ENCODE results near the gene USP40.

USP40 gene

DNA sequence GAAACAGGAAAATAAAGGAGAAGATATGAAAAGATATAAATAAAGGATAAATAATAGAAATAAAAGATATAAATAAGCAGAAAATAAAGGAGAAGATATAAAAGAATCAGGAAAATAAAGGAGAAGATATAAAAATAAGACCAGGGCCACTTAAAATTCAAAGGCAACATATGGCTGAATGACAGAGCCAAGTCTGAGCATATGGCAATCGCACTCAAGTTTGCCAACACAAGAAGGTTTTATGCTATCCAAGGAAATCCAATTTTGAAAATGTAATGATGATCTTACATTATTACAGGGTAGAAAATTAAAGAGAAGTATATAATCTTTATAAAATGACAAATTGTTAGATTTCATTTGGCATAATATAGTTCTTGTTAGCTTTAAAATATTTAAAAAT is 33.6 kb downstream of the USP40 start:
- Histone ChIP-seq H3K9me3 (ENCODE audit: control insufficient read depth, insufficient read depth, low read length) (no peaks in the 10 kb centered on the region), H3K36me3 (ENCODE audit: insufficient read depth, low read length) (no peaks in the 10 kb centered on the region), H3K9ac (ENCODE audit: low read depth, low read length) (no peak overlapping the region), H3K4me1 (ENCODE audit: insufficient read depth, low read length) (0 out of 2 replicates have a peak, but pooled peaks cover 6% of the 10 kb centered on the region)

DNA sequence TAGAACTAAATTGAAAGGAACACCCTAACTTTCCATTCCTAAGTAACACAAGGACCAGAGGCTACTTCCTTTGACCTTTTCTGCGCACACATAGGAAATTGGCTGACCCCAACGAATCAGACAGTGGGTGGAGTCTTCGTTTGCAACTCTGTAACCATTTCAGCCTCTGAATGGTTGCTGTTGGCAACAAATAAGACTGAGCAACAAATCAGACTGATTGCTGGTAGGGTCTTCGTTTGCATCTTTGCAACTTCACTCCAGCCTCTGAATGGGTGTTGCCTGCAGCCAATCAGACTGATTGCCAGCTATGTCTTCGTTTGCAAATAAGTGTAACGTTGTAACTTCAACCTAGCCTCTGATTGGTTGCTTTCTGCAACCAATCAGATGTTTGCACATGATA is 34.6 kb downstream of the USP40 start:
- H3K36me3 ChIP-seq (ENCODE audit: insufficient read depth, low read length) = no peaks in the 10 kb centered on the region
- no peak overlapping the region for H3K9ac ChIP-seq (ENCODE audit: low read depth, low read length)

GRCh38 chr2:233530381-233530780 is 36.2 kb downstream of the USP40 start:
- Histone ChIP-seq H3K36me3 (ENCODE audit: insufficient read depth, low read length) (no peaks in the 10 kb centered on the region), H3K9ac (ENCODE audit: low read depth, low read length) (no peak overlapping the region), H3K4me1 (ENCODE audit: insufficient read depth, low read length) (0 out of 2 replicates have a peak, but pooled peaks cover 6% of the 10 kb centered on the region), H3K9me3 (ENCODE audit: control insufficient read depth, insufficient read depth, low read length) (no peaks in the 10 kb centered on the region)

More for the DNA sequence above, 34.6 kb downstream of the USP40 start:
- Histone ChIP-seq H3K9me3 (ENCODE audit: control insufficient read depth, insufficient read depth, low read length) (no peaks in the 10 kb centered on the region), H3K4me1 (ENCODE audit: insufficient read depth, low read length) (0 out of 2 replicates have a peak, but pooled peaks cover 6% of the 10 kb centered on the region)

DNA sequence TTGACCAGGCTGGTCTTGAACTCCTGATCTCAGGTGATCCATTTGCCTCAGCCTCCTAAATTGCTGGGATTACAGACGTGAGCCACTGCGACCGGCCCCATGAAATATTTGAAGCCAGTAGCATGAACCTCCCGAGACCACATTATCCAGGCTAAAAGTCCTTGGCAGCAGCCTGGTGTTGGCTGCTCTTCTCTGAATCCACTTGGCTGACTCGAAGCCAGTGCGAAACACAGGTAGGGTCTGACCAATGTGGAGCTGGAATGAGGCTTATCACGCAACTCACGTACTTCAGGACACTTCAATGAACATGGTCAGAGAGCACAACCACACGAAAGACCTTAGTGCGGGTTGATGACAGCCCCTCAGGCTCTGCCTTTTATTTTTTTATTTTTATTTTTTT is 38.4 kb downstream of the USP40 start:
- H3K9me3 ChIP-seq (ENCODE audit: control insufficient read depth, insufficient read depth, low read length) = no peaks in the 10 kb centered on the region
- H3K36me3 ChIP-seq (ENCODE audit: insufficient read depth, low read length) = 0 out of 2 replicates have a peak, but pooled peaks cover 3% of the 10 kb centered on the region
- H3K4me1 ChIP-seq (ENCODE audit: insufficient read depth, low read length) = 0 out of 2 replicates have a peak, but pooled peaks cover 6% of the 10 kb centered on the region
- no peak overlapping the region for H3K9ac ChIP-seq (ENCODE audit: low read depth, low read length)

DNA sequence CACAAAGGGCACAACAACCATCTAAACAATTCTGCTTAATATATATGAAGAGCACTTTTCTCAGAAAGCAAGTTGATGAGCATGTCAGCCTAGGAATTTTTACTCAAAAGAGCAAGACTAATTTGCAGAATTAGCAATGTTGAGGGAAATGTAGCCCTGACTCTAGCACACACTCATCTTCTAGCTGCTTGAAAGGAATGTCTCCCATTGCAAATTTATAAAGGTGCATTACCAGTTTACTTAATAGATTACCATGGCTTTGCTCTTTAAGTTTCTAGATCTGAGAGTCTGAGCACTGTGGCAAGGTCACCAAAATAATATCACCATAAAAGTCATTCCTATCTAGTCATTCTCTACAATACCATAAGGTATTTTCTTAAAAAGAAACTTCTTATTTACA is 40.8 kb downstream of the USP40 start:
- H3K4me1 ChIP-seq (ENCODE audit: insufficient read depth, low read length) = no peaks in the 10 kb centered on the region
- 0 out of 2 replicates have a peak, but pooled peaks cover 4% of the 10 kb centered on the region for H3K36me3 ChIP-seq (ENCODE audit: insufficient read depth, low read length)
- no peaks in the 10 kb centered on the region for H3K9me3 ChIP-seq (ENCODE audit: control insufficient read depth, insufficient read depth, low read length)
- no peak overlapping the region for H3K9ac ChIP-seq (ENCODE audit: low read depth, low read length)

DNA sequence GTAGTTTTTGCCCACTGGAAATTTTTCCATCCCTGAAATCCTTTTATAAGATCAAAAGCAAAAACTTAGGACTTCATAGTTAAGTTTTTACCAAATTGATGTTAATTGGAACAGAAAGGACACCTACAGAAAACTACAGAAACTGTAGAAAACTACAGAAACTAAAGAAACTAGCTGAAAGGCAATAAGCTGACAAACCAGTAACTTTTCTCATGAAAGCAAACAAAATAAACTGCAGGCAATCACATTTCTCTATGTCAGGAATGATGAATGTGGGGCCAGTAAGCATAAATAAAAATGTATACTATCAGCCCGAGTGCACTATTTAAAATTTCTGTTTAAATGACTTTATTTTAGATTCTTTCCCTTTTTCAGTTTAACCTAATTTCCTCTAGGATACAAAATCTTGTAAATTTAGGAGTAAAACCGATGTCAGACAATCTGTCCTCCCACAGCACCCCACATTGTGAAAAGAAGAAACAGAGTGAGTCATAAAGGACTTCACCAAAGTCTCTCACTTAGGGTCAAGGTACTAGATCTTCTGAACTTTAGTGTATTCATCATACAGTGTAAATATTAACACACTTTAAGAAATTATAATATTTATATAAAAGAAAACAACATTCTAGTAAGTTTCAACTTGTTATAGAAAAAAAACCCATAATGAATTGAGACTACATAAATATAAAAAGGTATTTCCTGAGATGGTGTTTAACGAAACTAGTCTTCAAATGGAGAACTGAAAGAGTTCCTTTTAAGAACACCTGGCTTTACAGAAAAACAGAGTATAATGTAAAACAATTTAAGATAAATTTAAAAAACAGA is 46.6 kb downstream of the USP40 start:
- no peaks in the 10 kb centered on the region for H3K4me1 ChIP-seq (ENCODE audit: insufficient read depth, low read length)
- H3K9ac ChIP-seq (ENCODE audit: low read depth, low read length) = no peak overlapping the region
- H3K36me3 ChIP-seq (ENCODE audit: insufficient read depth, low read length) = 0 out of 2 replicates have a peak, but pooled peaks cover 4% of the 10 kb centered on the region
- H3K9me3 ChIP-seq (ENCODE audit: control insufficient read depth, insufficient read depth, low read length) = no peaks in the 10 kb centered on the region

- Histone ChIP-seq H3K9ac (ENCODE audit: low read depth, low read length) (no peak overlapping the region), H3K4me1 (ENCODE audit: insufficient read depth, low read length) (no peaks in the 10 kb centered on the region), H3K36me3 (ENCODE audit: insufficient read depth, low read length) (no peaks in the 10 kb centered on the region; the same call in 1 of the 2 replicates), H3K9me3 (ENCODE audit: control insufficient read depth, insufficient read depth, low read length) (no peaks in the 10 kb centered on the region)
These were observed 52.5 kb downstream of the USP40 start for GRCh38 chr2:233513953-233514655.

GRCh38 chr2:233503947-233504637 is 62.5 kb downstream of the USP40 start:
- Histone ChIP-seq H3K9me3 (ENCODE audit: control insufficient read depth, insufficient read depth, low read length) (peaks cover 2% of the 10 kb centered on the region; the same call in 1 of the 2 replicates), H3K36me3 (ENCODE audit: insufficient read depth, low read length) (no peaks in the 10 kb centered on the region), H3K9ac (ENCODE audit: low read depth, low read length) (no peak overlapping the region), H3K4me1 (ENCODE audit: insufficient read depth, low read length) (no peaks in the 10 kb centered on the region)

- Histone ChIP-seq H3K36me3 (ENCODE audit: insufficient read depth, low read length) (no peaks in the 10 kb centered on the region), H3K9me3 (ENCODE audit: control insufficient read depth, insufficient read depth, low read length) (peaks cover 2% of the 10 kb centered on the region; the same call in 1 of the 2 replicates), H3K4me1 (ENCODE audit: insufficient read depth, low read length) (no peaks in the 10 kb centered on the region), H3K9ac (ENCODE audit: low read depth, low read length) (no peak overlapping the region)
These were observed 63.1 kb downstream of the USP40 start for GRCh38 chr2:233503481-233503880.

GRCh38 chr2:233501198-233502076 is 65.1 kb downstream of the USP40 start:
- no peaks in the 10 kb centered on the region for H3K4me1 ChIP-seq (ENCODE audit: insufficient read depth, low read length)
- H3K36me3 ChIP-seq (ENCODE audit: insufficient read depth, low read length) = no peaks in the 10 kb centered on the region
- no peak overlapping the region for H3K9ac ChIP-seq (ENCODE audit: low read depth, low read length)
- H3K9me3 ChIP-seq (ENCODE audit: control insufficient read depth, insufficient read depth, low read length) = peaks cover 2% of the 10 kb centered on the region; the same call in 1 of the 2 replicates

DNA sequence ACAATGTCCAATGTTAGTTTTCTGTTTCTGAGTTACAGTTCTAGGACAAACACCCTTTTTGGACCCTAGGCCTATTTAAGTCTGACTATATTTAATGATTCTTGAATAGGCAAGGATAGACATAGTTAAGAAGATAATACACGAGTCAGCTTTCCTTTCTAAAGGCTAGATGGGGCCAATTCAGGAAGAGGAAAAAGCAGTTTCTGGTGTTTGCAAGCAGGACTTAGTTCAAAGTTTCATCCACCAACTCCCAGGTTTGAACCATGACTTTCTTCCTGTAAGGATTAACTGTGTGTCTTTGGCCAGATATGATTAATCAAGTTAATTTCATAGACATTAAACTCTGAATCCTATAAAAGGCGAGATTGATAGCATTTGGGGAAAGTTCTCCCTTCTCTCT is 66.7 kb downstream of the USP40 start:
- Histone ChIP-seq H3K9ac (ENCODE audit: low read depth, low read length) (no peak overlapping the region), H3K9me3 (ENCODE audit: control insufficient read depth, insufficient read depth, low read length) (peaks cover 2% of the 10 kb centered on the region; the same call in 1 of the 2 replicates), H3K4me1 (ENCODE audit: insufficient read depth, low read length) (no peaks in the 10 kb centered on the region), H3K36me3 (ENCODE audit: insufficient read depth, low read length) (no peaks in the 10 kb centered on the region)

DNA sequence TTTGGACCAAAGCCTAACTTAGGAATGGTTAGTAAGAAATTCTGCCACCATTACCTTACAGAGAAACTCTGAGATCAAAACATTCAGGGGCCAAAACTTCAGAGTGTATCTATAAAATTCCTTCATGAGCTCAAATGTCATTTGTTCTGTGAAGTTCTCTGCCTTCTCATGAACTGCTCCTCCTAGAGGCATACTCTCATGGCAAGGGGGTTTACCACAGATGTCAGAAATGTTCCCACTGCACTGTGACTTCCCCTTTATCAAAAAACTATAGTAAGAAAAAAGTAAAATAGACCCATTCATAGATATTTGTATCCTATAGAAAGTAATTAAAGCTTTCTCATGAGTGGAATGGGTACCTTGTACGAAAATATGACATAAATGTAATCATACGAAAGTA is 68.5 kb downstream of the USP40 start:
- no peak overlapping the region for H3K9ac ChIP-seq (ENCODE audit: low read depth, low read length)
- no peaks in the 10 kb centered on the region for H3K36me3 ChIP-seq (ENCODE audit: insufficient read depth, low read length)
- H3K4me1 ChIP-seq (ENCODE audit: insufficient read depth, low read length) = no peaks in the 10 kb centered on the region
- no peaks in the 10 kb centered on the region; the same call in 1 of the 2 replicates for H3K9me3 ChIP-seq (ENCODE audit: control insufficient read depth, insufficient read depth, low read length)

- H3K36me3 ChIP-seq (ENCODE audit: insufficient read depth, low read length) = no peaks in the 10 kb centered on the region
- no peaks in the 10 kb centered on the region for H3K4me1 ChIP-seq (ENCODE audit: insufficient read depth, low read length)
- H3K9ac ChIP-seq (ENCODE audit: low read depth, low read length) = no peak overlapping the region
- H3K9me3 ChIP-seq (ENCODE audit: control insufficient read depth, insufficient read depth, low read length) = no peaks in the 10 kb centered on the region
These were observed 68.9 kb downstream of the USP40 start for GRCh38 chr2:233497692-233498091.

Data from ES-I3 (cell line).